Upper lobe of left lung (tissue), 4 donors: Measurements from ENCODE around the gene SLC25A12.

ENCODE experiments used
- CTCF ChIP-seq, 6 experiments: fragments of 450-650 bp in 4 of 6; fragments of 200-600 bp in 2 of 6; sonication (generic) in 2 of 6; IDR thresholded peaks; one replicate each; pipeline ENCODE4 v1.5.1; 2016 to 2019; ENCODE audit warnings: antibody characterized with exemption in 6 of 6
- EP300 ChIP-seq, 4 donors: sonication (generic); formaldehyde crosslinking; IDR thresholded peaks; one replicate each; pipeline ENCODE4 v1.5.1; 2017; ENCODE audit warnings: antibody characterized with exemption in 4 of 4, control low read depth in 2 of 4
- POLR2A ChIP-seq, 4 donors: fragments of 450-650 bp; IDR thresholded peaks; one replicate each; pipeline ENCODE4 v1.5.1; 2016 to 2017; ENCODE audit warnings: antibody characterized with exemption in 4 of 4, mild to moderate bottlenecking in 2 of 4
- POLR2AphosphoS5 ChIP-seq, 2 donors: sonication (generic); formaldehyde crosslinking; IDR thresholded peaks; one replicate each; pipeline ENCODE4 v1.5.1; 2017; ENCODE audit warnings: antibody characterized with exemption in 2 of 2

DNA sequence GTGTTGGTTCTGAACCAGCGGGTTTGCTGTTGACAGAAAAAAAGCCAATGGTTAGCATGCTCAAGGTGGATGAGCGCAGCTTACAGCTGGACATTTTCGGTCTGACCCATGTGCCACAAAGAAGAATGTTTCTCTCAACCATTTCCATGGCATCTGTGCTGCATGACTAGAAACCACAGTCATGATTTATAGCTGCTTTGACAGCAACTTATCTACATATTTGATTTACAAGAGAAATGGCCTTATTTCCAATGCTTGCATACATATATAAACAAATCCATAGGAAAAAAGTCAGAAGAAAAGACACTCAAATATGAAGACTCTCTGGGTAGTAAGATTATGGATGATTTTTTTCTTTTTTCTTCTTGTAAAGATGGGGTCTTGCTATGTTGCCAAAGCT lies 108.6 kb downstream of the SLC25A12 start:
- no peak for TF ChIP-seq POLR2AphosphoS5 (IDR thresholded peaks at IDR 0.05)
- no peak for TF ChIP-seq CTCF (IDR thresholded peaks at IDR 0.05)
- TF ChIP-seq POLR2A (IDR thresholded peaks at IDR 0.05), result no peak
- no peak for TF ChIP-seq EP300 (IDR thresholded peaks at IDR 0.05)
